ENCODE data around the gene ARMCX2.

GRCh38 chrX:101617211-101618191 is 42.1 kb downstream of the ARMCX2 start, which contains the start of gene ARMCX6:
- TF ChIP-seq GATA2 (IDR thresholded peaks at IDR 0.05; ENCODE audit: low read depth, low read length) (no peak), GATA3 (IDR thresholded peaks at IDR 0.05; ENCODE audit: low read depth, low read length) (no peak)

Data from SH-SY5Y (cell line).